ENCODE results near the gene SLC23A2.

The SLC23A2 gene

GRCh38 chr20:4912380-4913142 lies 88.7 kb downstream of the SLC23A2 start:
- TF ChIP-seq GLIS3 (CRISPR knock-in tag; IDR thresholded peaks at IDR 0.05) (no peak), RARB (CRISPR knock-in tag; IDR thresholded peaks at IDR 0.05) (no peak), ZFP3 (CRISPR knock-in tag; IDR thresholded peaks at IDR 0.05) (0 out of 2 replicates have a peak, but pooled peaks have one; percentile 26), CSRNP3 (CRISPR knock-in tag; IDR thresholded peaks at IDR 0.05) (no peak), ZNF70 (CRISPR knock-in tag; IDR thresholded peaks at IDR 0.05) (no peak)
- ATAC-seq, result no peak

- TF ChIP-seq PATZ1 (CRISPR knock-in tag; IDR thresholded peaks at IDR 0.05; ENCODE audit: borderline replicate concordance) (no peak), ZNF8 (CRISPR knock-in tag; IDR thresholded peaks at IDR 0.05) (no peak), OSR1 (CRISPR knock-in tag; IDR thresholded peaks at IDR 0.05) (no peak), ZNF70 (CRISPR knock-in tag; IDR thresholded peaks at IDR 0.05) (no peak), TCF4 (CRISPR knock-in tag; IDR thresholded peaks at IDR 0.05; ENCODE audit: borderline replicate concordance) (no peak), TOX (CRISPR knock-in tag; IDR thresholded peaks at IDR 0.05; ENCODE audit: borderline replicate concordance) (no peak), ZFP3 (CRISPR knock-in tag; IDR thresholded peaks at IDR 0.05) (no peak), GLIS3 (CRISPR knock-in tag; IDR thresholded peaks at IDR 0.05) (no peak), BACH2 (CRISPR knock-in tag; IDR thresholded peaks at IDR 0.05; ENCODE audit: borderline replicate concordance) (no peak)
- TF ChIP-seq, protein P1, sequence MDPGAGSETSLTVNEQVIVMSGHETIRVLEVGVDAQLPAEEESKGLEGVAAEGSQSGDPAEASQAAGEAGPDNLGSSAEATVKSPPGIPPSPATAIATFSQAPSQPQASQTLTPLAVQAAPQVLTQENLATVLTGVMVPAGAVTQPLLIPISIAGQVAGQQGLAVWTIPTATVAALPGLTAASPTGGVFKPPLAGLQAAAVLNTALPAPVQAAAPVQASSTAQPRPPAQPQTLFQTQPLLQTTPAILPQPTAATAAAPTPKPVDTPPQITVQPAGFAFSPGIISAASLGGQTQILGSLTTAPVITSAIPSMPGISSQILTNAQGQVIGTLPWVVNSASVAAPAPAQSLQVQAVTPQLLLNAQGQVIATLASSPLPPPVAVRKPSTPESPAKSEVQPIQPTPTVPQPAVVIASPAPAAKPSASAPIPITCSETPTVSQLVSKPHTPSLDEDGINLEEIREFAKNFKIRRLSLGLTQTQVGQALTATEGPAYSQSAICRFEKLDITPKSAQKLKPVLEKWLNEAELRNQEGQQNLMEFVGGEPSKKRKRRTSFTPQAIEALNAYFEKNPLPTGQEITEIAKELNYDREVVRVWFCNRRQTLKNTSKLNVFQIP (CRISPR knock-in tag; IDR thresholded peaks at IDR 0.05; ENCODE audit: borderline replicate concordance, low read depth), result no peak
- TF ChIP-seq, protein P2, sequence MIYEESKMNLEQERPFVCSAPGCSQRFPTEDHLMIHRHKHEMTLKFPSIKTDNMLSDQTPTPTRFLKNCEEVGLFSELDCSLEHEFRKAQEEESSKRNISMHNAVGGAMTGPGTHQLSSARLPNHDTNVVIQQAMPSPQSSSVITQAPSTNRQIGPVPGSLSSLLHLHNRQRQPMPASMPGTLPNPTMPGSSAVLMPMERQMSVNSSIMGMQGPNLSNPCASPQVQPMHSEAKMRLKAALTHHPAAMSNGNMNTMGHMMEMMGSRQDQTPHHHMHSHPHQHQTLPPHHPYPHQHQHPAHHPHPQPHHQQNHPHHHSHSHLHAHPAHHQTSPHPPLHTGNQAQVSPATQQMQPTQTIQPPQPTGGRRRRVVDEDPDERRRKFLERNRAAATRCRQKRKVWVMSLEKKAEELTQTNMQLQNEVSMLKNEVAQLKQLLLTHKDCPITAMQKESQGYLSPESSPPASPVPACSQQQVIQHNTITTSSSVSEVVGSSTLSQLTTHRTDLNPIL (CRISPR knock-in tag; IDR thresholded peaks at IDR 0.05; ENCODE audit: low read depth), result no peak
- TF ChIP-seq, protein P3, sequence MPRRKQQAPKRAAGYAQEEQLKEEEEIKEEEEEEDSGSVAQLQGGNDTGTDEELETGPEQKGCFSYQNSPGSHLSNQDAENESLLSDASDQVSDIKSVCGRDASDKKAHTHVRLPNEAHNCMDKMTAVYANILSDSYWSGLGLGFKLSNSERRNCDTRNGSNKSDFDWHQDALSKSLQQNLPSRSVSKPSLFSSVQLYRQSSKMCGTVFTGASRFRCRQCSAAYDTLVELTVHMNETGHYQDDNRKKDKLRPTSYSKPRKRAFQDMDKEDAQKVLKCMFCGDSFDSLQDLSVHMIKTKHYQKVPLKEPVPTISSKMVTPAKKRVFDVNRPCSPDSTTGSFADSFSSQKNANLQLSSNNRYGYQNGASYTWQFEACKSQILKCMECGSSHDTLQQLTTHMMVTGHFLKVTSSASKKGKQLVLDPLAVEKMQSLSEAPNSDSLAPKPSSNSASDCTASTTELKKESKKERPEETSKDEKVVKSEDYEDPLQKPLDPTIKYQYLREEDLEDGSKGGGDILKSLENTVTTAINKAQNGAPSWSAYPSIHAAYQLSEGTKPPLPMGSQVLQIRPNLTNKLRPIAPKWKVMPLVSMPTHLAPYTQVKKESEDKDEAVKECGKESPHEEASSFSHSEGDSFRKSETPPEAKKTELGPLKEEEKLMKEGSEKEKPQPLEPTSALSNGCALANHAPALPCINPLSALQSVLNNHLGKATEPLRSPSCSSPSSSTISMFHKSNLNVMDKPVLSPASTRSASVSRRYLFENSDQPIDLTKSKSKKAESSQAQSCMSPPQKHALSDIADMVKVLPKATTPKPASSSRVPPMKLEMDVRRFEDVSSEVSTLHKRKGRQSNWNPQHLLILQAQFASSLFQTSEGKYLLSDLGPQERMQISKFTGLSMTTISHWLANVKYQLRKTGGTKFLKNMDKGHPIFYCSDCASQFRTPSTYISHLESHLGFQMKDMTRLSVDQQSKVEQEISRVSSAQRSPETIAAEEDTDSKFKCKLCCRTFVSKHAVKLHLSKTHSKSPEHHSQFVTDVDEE (CRISPR knock-in tag; IDR thresholded peaks at IDR 0.05), result no peak
- ATAC-seq, result no peak
Measured at GRCh38 chr20:4910951-4911350, 90.4 kb downstream of the SLC23A2 start.

GRCh38 chr20:4905613-4906012 lies 95.7 kb downstream of the SLC23A2 start:
- ATAC-seq, result no peak
- no peak for TF ChIP-seq CSDC2 (CRISPR knock-in tag; IDR thresholded peaks at IDR 0.05)
- no peak for TF ChIP-seq RARB (CRISPR knock-in tag; IDR thresholded peaks at IDR 0.05)
- no peak for TF ChIP-seq OSR1 (CRISPR knock-in tag; IDR thresholded peaks at IDR 0.05)
- no peak for TF ChIP-seq PPARA (CRISPR knock-in tag; IDR thresholded peaks at IDR 0.05; ENCODE audit: borderline replicate concordance)
- no peak for TF ChIP-seq CSRNP3 (CRISPR knock-in tag; IDR thresholded peaks at IDR 0.05)
- TF ChIP-seq ISL1 (CRISPR knock-in tag; IDR thresholded peaks at IDR 0.05), result no peak
- TF ChIP-seq ZNF8 (CRISPR knock-in tag; IDR thresholded peaks at IDR 0.05), result no peak
- no peak for TF ChIP-seq ZC3H10 (CRISPR knock-in tag; IDR thresholded peaks at IDR 0.05)
- TF ChIP-seq ZFP30 (CRISPR knock-in tag; IDR thresholded peaks at IDR 0.05), result no peak
- TF ChIP-seq, protein P3 (CRISPR knock-in tag; IDR thresholded peaks at IDR 0.05), result no peak
- no peak for TF ChIP-seq PATZ1 (CRISPR knock-in tag; IDR thresholded peaks at IDR 0.05; ENCODE audit: borderline replicate concordance)
- no peak for TF ChIP-seq ZNF565 (CRISPR knock-in tag; conservative IDR thresholded peaks at IDR 0.05; ENCODE audit: low read depth)
- TF ChIP-seq ARNTL (CRISPR knock-in tag; IDR thresholded peaks at IDR 0.05; ENCODE audit: borderline replicate concordance, low read depth), result no peak

All from SK-N-SH treated with all-trans-retinoic acid at 6 μM for 48 hours (cell line).